H1 (cell line): ENCODE data around the gene PPFIBP2. TPM values are rescaled to one million over a fixed set of nuclear protein-coding genes. Genes with fewer than 3 reads are reported as not detected.

Experiments used
- CHD7 ChIP-seq: fragments of 300-600 bp; sonication (generic); IDR thresholded peaks from 2 replicates; pipeline ENCODE4 v1.7.1; 2012; ENCODE audit warnings: low read length, moderate library complexity, mild to moderate bottlenecking, inconsistent platforms; ENCODE audit not compliant: insufficient replicate concordance
- GTF2F1 ChIP-seq: IDR thresholded peaks from 2 replicates; pipeline ENCODE4 v1.6.1; 2012; ENCODE audit warnings: low read depth, low read length, improper control_type of control experiment, borderline replicate concordance
- polyA plus RNA-seq, 7 experiments: library from polyadenylated mRNA; depleted of rRNA in 3 of 7; stranded (reverse) in 5 of 7; unstranded in 2 of 7; fragments of >200 nt in 5 of 7; fragments of 200-250 nt in 2 of 7; gene quantifications; 1 replicate in 5 of 7; 2 replicates in 1 of 7; 4 replicates in 1 of 7; pipeline versions ENCODE4 v1.2.1 to v1.2.3, GENCODE V29; 2011 to 2013; ENCODE audit warnings: missing spikeins in 2 of 7, mixed read lengths in 2 of 7
- total RNA-seq: library from RNA; stranded (reverse); fragmentation: NEBNext Ultra II Directional; extraction: Animal tissue kit (Norgen Biotek cat#: 25700); gene quantifications from 2 replicates; pipeline ENCODE4 v1.2.1, GENCODE V29; 2021
- TF ChIP-seq, protein P1 (sequence below): IDR thresholded peaks from 2 replicates; pipeline ENCODE4 v1.6.1; 2012; ENCODE audit warnings: low read length, inconsistent platforms

The PPFIBP2 gene
- total and polyA plus RNA-seq, 2 of the 8 experiments (the other 6 are each of a cell fraction or from before 2014, with no cell fraction given): 5.5 to 9.8 TPM

DNA sequence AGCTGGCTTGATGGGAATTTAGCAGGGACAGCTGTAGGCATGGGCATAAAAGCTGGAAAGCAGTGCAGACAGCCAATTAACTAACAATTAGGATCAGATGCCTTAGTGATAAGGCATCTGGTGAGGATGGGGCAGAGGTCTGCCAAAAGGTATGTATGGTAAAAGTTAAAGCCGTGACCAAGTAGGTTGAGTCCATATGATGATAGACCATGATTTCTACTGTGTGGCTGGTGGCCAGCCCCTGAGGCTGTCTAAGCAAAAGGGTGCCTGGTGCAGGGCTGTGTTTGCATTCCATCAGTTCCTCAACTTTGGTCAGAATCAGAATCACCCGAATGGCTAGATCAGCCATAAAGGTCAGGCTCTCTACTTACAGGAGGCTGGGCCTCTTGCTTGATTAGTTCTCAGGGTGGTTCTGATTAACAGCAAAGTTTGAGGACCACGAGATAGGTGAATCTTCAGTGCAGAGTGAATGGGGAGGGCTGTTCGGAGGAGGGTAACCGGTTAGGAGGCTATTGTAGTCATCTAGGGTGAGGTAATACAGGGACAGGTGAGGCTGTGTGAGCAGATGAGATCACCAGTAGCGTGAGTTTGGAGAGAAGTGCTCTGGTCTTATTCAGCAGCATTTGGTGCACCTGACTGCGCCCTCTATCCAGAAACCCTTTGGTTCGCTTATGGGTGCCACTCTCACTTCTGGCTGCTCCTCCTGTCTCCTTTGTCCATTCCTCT, 27.2 kb downstream of the PPFIBP2 start (continued):
- no peak for TF ChIP-seq CHD7
- TF ChIP-seq, protein P1, sequence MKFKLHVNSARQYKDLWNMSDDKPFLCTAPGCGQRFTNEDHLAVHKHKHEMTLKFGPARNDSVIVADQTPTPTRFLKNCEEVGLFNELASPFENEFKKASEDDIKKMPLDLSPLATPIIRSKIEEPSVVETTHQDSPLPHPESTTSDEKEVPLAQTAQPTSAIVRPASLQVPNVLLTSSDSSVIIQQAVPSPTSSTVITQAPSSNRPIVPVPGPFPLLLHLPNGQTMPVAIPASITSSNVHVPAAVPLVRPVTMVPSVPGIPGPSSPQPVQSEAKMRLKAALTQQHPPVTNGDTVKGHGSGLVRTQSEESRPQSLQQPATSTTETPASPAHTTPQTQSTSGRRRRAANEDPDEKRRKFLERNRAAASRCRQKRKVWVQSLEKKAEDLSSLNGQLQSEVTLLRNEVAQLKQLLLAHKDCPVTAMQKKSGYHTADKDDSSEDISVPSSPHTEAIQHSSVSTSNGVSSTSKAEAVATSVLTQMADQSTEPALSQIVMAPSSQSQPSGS: no peak
- no peak for TF ChIP-seq GTF2F1
